ENCODE measurements around the gene CD109. TPM values are rescaled to one million over a fixed set of nuclear protein-coding genes. Genes with fewer than 3 reads are reported as not detected.

Gene CD109
- total and polyA plus RNA-seq, 7 donors: under 0.01 to 32.1 (median 22.9) TPM

- Histone ChIP-seq H3K27ac (no peak overlapping the region), H3K36me3 (no peaks in the 10 kb centered on the region), H3K27me3 (no peaks in the 10 kb centered on the region), H3K4me3 (no peak overlapping the region), H3K9me3 (no peaks in the 10 kb centered on the region), H3K4me1 (no peaks in the 10 kb centered on the region)
- intact Hi-C loops (cut with DNase I): no loop called here
- TF ChIP-seq POLR2AphosphoS5 (IDR thresholded peaks at IDR 0.05) (no peak), EP300 (IDR thresholded peaks at IDR 0.05) (no peak), POLR2A (IDR thresholded peaks at IDR 0.05) (no peak), CTCF (IDR thresholded peaks at IDR 0.05) (no peak)
- DNase-seq: no peak
These were observed 170.3 kb downstream of the CD109 start for GRCh38 chr6:73866305-73866704.

- intact Hi-C loops (cut with DNase I): no loop called here
- H3K4me1 ChIP-seq: no peaks in the 10 kb centered on the region
These were observed 171.4 kb downstream of the CD109 start for GRCh38 chr6:73867411-73867810.

GRCh38 chr6:73870907-73871306 is 174.9 kb downstream of the CD109 start:
- intact Hi-C loops (cut with DNase I): no loop called here
- peaks cover 0 to 2% (median under 1%) of the 10 kb centered on the region in 4 donors for H3K4me1 ChIP-seq
- TF ChIP-seq POLR2AphosphoS5 (IDR thresholded peaks at IDR 0.05) (no peak), POLR2A (IDR thresholded peaks at IDR 0.05) (no peak), EP300 (IDR thresholded peaks at IDR 0.05) (no peak), CTCF (IDR thresholded peaks at IDR 0.05) (no peak)
- H3K36me3 ChIP-seq: no peaks in the 10 kb centered on the region
- WGBS, 2 donors: 84 to 92% methylated on average over 3 of the region's 3 CpGs
- H3K9me3 ChIP-seq: no peaks in the 10 kb centered on the region
- H3K4me3 ChIP-seq: no peak overlapping the region
- DNase-seq: no peak
- H3K27me3 ChIP-seq: no peaks in the 10 kb centered on the region
- H3K27ac ChIP-seq: no peak overlapping the region

More at GRCh38 chr6:73867411-73867810, 171.4 kb downstream of the CD109 start:
- no peaks in the 10 kb centered on the region for H3K27me3 ChIP-seq
- TF ChIP-seq POLR2A (IDR thresholded peaks at IDR 0.05): no peak
- no peak for TF ChIP-seq CTCF (IDR thresholded peaks at IDR 0.05)
- no peak for TF ChIP-seq POLR2AphosphoS5 (IDR thresholded peaks at IDR 0.05)
- 59 to 67% methylated on average over 3 of the region's 3 CpGs for WGBS, 2 donors
- H3K4me3 ChIP-seq: no peak overlapping the region
- H3K9me3 ChIP-seq: no peaks in the 10 kb centered on the region
- no peak overlapping the region for H3K27ac ChIP-seq
- no peak for DNase-seq
- no peaks in the 10 kb centered on the region for H3K36me3 ChIP-seq

- DNase-seq: no peak
- H3K4me1 ChIP-seq: peaks cover 0 to 10% (median 3%) of the 10 kb centered on the region in 4 donors
- intact Hi-C loops (cut with DNase I): no loop called here
- TF ChIP-seq EP300 (IDR thresholded peaks at IDR 0.05) (no peak), CTCF (IDR thresholded peaks at IDR 0.05) (no peak), POLR2AphosphoS5 (IDR thresholded peaks at IDR 0.05) (no peak), POLR2A (IDR thresholded peaks at IDR 0.05) (no peak)
- no peaks in the 10 kb centered on the region for H3K27me3 ChIP-seq
- no peak overlapping the region for H3K27ac ChIP-seq
- no peaks in the 10 kb centered on the region for H3K36me3 ChIP-seq
- no peak overlapping the region for H3K4me3 ChIP-seq
- no peaks in the 10 kb centered on the region for H3K9me3 ChIP-seq
These were observed 177.1 kb downstream of the CD109 start for GRCh38 chr6:73873081-73873480.

Other genes with a start within 250 kb of the CD109 start
- gene CGAS, start 243.9 kb upstream of the CD109 start, total RNA-seq: 1 to 10 TPM; 5.0 to 5.8 (median 5.4) TPM
- 1 to 10 TPM; 1.2 to 4.0 (median 1.6) TPM for gene CGAS, start 243.9 kb upstream of the CD109 start, polyA plus RNA-seq
- gene MTO1, start 234.5 kb upstream of the CD109 start, total RNA-seq: 10 to 100 TPM; 17.9 to 42.3 (median 29.4) TPM
- gene MTO1, start 234.5 kb upstream of the CD109 start, polyA plus RNA-seq: 10 to 100 TPM; 12.0 to 16.3 (median 13.6) TPM
- gene EEF1A1, start 175.2 kb upstream of the CD109 start, total RNA-seq: over 10,000 TPM; 10,846 to 15,452 (median 12,894) TPM
- gene EEF1A1, start 175.2 kb upstream of the CD109 start, polyA plus RNA-seq: over 10,000 TPM in 1 of 3 donors, 1,000 to 10,000 TPM in 2; 8,557 to 12,921 (median 9,843) TPM
- 10 to 100 TPM; 12.2 to 18.2 (median 14.8) TPM for gene SLC17A5, start 42.2 kb upstream of the CD109 start, total RNA-seq
- gene SLC17A5, start 42.2 kb upstream of the CD109 start, polyA plus RNA-seq: 10 to 100 TPM in 1 of 3 donors, 1 to 10 TPM in 2; 7.6 to 17.4 (median 9.0) TPM